SK-N-SH (cell line): ENCODE measurements around the gene AKR1C3.

Experiments
- CHD2 ChIP-seq: fragments of 150-350 bp; IDR thresholded peaks from 2 replicates; pipeline ENCODE4 v1.6.1; 2018; ENCODE audit warnings: low read length; ENCODE audit not compliant: partially characterized antibody
- GABPA ChIP-seq: IDR thresholded peaks from 2 replicates; pipeline ENCODE4 v1.4.0; 2012; ENCODE audit warnings: low read depth, mild to moderate bottlenecking
- POLR2AphosphoS5 ChIP-seq: IDR thresholded peaks from 2 replicates; pipeline ENCODE4 v1.6.1; 2012; ENCODE audit warnings: low read depth, low read length
- SIN3A ChIP-seq: IDR thresholded peaks from 2 replicates; pipeline ENCODE4 v1.6.1; 2012; ENCODE audit warnings: low read depth, mild to moderate bottlenecking, low read length, moderate library complexity, borderline replicate concordance
- SMC3 ChIP-seq: IDR thresholded peaks from 2 replicates; pipeline ENCODE4 v1.6.1; 2012; ENCODE audit warnings: low read depth, low read length, improper control_type of control experiment
- TF ChIP-seq, protein P1 (sequence below): fragments of 200-600 bp; sonication (generic); IDR thresholded peaks from 2 replicates; pipeline ENCODE4 v1.6.1; 2017; ENCODE audit warnings: antibody characterized with exemption, mild to moderate bottlenecking, moderate library complexity
- TF ChIP-seq, protein P2 (sequence below): IDR thresholded peaks from 2 replicates; pipeline ENCODE4 v1.4.0; 2012; ENCODE audit warnings: low read depth, borderline replicate concordance

DNA sequence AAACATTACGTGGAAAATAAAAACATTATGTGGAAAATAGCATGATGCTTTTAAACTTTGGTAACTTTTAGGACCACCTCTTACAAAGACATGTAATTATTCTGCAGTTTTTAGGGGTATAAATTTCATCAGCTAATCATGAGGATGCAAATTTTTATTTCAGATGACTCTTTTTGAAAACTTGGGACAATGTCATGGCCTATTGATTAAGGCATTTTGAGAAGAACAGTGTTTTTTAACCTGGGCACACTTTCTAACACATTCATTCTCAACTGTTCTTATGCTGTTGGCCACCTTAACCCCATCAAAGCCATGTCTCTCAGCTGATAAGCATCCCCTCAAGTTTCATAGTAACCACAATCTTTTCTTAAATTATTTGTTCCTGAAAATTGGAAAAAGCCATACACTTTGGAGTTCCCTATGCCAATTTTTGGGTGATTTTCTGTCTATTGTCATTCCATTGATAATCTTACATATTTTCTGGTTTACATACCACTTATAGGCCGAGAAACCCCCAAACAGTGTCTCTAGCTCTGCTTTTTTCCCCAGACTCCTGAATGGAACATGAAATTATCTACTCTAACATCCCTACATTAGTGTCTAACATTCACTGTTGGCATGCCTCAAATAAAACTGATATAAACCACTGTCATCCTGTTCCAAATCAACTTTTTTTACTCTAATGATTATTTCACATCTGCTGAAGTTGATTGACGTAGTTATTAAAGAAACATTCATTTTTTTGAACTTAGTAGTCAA is 14.6 kb downstream of the AKR1C3 start:
- TF ChIP-seq, protein P1, sequence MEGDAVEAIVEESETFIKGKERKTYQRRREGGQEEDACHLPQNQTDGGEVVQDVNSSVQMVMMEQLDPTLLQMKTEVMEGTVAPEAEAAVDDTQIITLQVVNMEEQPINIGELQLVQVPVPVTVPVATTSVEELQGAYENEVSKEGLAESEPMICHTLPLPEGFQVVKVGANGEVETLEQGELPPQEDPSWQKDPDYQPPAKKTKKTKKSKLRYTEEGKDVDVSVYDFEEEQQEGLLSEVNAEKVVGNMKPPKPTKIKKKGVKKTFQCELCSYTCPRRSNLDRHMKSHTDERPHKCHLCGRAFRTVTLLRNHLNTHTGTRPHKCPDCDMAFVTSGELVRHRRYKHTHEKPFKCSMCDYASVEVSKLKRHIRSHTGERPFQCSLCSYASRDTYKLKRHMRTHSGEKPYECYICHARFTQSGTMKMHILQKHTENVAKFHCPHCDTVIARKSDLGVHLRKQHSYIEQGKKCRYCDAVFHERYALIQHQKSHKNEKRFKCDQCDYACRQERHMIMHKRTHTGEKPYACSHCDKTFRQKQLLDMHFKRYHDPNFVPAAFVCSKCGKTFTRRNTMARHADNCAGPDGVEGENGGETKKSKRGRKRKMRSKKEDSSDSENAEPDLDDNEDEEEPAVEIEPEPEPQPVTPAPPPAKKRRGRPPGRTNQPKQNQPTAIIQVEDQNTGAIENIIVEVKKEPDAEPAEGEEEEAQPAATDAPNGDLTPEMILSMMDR, result no peak
- TF ChIP-seq CHD2 (no peak), POLR2AphosphoS5 (no peak), SIN3A (no peak), GABPA (no peak), SMC3 (no peak)
- TF ChIP-seq, protein P2, sequence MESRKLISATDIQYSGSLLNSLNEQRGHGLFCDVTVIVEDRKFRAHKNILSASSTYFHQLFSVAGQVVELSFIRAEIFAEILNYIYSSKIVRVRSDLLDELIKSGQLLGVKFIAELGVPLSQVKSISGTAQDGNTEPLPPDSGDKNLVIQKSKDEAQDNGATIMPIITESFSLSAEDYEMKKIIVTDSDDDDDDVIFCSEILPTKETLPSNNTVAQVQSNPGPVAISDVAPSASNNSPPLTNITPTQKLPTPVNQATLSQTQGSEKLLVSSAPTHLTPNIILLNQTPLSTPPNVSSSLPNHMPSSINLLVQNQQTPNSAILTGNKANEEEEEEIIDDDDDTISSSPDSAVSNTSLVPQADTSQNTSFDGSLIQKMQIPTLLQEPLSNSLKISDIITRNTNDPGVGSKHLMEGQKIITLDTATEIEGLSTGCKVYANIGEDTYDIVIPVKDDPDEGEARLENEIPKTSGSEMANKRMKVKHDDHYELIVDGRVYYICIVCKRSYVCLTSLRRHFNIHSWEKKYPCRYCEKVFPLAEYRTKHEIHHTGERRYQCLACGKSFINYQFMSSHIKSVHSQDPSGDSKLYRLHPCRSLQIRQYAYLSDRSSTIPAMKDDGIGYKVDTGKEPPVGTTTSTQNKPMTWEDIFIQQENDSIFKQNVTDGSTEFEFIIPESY, result no peak
